Stimulated activated CD8-positive, alpha-beta memory T cell treated with anti-CD3 and anti-CD28 coated beads, Interleukin-15, amount 100 ng/mL, for 1 hour (primary cell): Measurements from ENCODE around the gene MAD2L2.

Source experiments
- DNase-seq: peaks from one replicate; pipeline ENCODE4 v3.0.0-alpha.2; 2020; ENCODE audit warnings: low read depth

MAD2L2 gene

GRCh38 chr1:11682287-11682771 is 1.4 kb upstream of the MAD2L2 start:
- no peak for DNase-seq

- no peak for DNase-seq
Measured at GRCh38 chr1:11680270-11681070, 478 bp downstream of the MAD2L2 start.

DNA sequence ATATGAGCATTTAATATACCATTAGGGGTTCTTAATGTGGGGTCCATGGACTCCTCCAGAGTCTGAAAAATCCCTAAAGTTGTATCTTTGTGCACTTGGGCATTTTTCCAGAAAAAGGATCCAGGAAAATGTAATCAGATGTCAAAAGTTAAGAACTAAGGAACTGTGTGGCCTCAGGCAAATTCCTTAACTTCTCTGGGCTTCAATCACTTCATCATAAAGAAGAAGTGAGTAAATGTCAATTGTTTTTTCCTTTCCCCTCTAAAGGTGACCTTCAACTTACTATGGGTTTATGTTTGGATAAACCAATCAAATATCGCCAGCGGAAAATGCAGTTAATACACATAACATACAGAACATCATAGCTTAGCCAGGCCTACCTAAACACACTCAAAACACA is 2.5 kb downstream of the MAD2L2 start:
- DNase-seq: no peak

GRCh38 chr1:11676386-11677103 is 4.4 kb downstream of the MAD2L2 start:
- DNase-seq: no peak

- DNase-seq: no peak
Measured at GRCh38 chr1:11675325-11675724, 5.6 kb downstream of the MAD2L2 start.

GRCh38 chr1:11674488-11674887 is 6.5 kb downstream of the MAD2L2 start:
- no peak for DNase-seq

- DNase-seq: no peak
Measured at GRCh38 chr1:11673089-11673769, 7.7 kb downstream of the MAD2L2 start.

DNA sequence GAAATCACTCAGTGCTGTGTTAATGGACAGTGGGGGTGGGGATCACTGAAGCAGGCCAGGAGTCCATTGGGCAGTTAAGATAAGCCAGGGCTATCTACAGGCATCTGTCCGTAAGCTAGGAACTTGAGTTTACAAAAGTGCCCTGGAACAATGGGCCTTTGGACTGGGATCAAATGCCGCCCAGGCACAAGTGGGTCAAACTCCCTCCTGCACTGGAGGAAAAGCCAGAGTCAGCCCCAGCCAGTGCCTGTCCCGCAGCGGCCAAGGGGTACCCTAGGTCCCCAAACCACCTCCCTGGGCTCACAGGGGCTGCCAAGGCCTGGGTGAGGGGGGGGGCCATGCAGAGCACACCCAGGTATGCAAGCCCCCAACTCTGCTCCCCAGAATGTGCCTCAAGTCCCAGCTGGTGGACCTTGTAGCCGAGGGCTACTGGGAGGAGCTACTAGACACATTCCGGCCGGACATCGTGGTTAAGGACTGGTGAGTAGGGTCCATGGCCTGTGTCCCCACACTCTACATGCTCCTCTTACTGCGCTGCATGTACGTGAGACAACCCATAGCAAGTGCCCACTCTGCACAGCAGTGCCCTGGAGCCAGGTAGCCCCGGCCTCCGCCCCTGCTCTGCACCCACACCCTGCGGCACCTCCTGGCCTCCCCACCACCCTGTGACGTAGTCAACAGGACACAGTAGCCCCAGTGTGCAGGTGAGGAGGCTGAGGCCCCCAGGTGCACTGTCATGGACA is 9.2 kb downstream of the MAD2L2 start:
- no peak for DNase-seq

DNA sequence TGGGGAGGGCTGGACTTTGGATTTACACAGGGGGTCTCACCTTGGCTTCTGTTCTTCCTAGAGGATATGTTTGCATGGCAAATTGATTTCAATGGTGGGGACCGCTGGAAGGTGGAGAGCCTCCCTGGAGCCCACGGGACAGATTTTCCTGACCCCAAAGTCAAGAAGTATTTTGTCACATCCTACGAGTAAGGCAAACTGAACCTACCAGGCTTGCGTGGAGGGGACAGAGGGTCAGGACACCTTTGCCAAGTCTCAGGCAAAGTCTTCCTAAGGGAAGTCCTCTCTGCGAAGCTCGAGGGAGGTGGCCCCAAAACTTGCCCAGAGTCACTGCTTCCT is 9.8 kb downstream of the MAD2L2 start:
- no peak for DNase-seq

- DNase-seq: no peak
Measured at GRCh38 chr1:11670747-11671146, 10.2 kb downstream of the MAD2L2 start.

- no peak for DNase-seq
Measured at GRCh38 chr1:11668516-11668915, 12.4 kb downstream of the MAD2L2 start.

GRCh38 chr1:11664336-11665065 is 16.4 kb downstream of the MAD2L2 start:
- peak; percentile 43 for DNase-seq

GRCh38 chr1:11661103-11661502 is 19.8 kb downstream of the MAD2L2 start:
- DNase-seq: no peak

DNA sequence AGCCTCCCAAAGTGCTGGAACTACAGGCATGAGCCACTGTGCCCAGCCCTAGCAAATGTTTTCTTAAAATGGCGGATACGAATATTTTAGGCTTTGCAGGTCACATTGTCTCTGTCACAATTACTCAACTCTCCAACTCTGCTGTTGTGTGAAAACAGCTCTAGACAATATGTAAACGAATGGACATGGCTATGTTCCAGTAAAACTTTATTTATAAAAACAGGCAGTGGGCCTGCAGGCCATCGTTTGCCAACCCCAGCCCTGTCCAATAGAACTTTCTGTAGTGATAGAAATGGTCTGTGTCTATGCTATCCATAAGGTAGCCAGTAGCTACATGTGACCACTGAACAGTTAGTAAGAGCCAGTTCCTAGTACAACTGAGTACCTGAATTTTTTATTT is 21.2 kb downstream of the MAD2L2 start:
- no peak for DNase-seq

DNA sequence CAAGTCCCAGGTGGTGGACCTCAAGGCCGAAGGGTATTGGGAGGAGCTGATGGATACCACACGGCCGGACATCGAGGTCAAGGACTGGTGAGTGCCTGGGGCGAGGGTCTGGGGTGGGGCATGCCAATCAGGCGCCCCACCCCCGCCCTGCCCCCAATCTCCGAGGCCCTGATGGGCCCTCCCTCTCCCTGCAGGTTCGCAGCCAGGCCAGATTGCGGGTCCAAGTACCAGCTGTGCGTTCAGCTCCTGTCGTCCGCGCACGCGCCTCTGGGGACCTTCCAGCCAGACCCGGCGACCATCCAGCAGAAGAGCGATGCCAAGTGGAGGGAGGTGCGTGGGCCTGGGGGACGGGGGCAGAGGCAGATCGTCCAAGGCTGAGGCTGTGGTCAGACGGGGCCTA is 22.4 kb downstream of the MAD2L2 start:
- no peak for DNase-seq

DNA sequence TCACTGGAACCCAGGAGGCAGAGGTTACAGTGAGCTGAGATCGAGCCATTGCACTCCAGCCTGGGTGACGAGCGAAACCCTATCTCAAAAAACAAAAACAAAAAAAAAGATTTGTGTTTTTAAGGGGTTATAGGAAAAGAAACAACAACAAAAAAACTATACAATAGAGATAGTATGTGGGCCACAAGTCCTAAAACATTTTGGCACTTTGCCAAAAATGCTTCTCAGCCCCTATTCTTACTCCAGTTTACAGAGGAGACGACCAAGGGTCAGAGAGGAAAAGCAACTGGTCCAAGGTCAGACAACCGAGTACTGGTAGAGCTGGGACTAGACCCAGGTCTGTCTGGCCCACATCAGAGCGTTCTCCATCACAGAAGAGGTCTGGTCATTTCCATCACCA is 23.3 kb downstream of the MAD2L2 start:
- no peak for DNase-seq

GRCh38 chr1:11654939-11655808 is 25.8 kb downstream of the MAD2L2 start:
- no peak for DNase-seq

GRCh38 chr1:11654137-11654938 is 26.6 kb downstream of the MAD2L2 start, which contains the start of the genes FBXO2 and FBXO44:
FBXO2 (minus strand) TSS chr1:11654429; CDS start chr1:11654340, 89 bp downstream.
FBXO44 (plus strand) TSS chr1:11654877; CDS start chr1:11655836, 959 bp downstream.
- peak; percentile 46 for DNase-seq

- no peak for DNase-seq
Measured at GRCh38 chr1:11653861-11654136, 27.1 kb downstream of the MAD2L2 start.
